Measurements from ENCODE around the gene ETV4.

ETV4 gene

DNA sequence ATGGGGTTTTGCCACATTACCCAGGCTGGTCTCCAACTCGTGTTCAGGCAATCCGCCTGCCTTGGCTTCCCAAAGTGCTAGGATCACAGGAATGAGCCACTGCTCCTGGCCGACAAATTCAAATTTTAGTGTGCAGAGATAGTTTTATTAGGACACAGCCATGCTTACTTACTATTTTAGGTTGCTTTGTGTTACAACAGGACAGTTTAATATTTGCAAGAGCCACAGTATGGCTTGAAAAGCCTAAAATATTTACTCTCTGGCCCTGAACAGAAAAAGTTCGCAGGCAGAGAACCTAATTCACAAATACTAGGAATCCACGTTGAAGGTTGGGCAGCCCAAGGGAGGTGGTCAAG is 12.6 kb upstream of the ETV4 start:
- no peak overlapping the region for H3K4me3 ChIP-seq (ENCODE audit: low read depth, low read length, poor library complexity, severe bottlenecking)
- H3K36me3 ChIP-seq (ENCODE audit: insufficient read depth, low read length) = no peaks in the 10 kb centered on the region
- no peaks in the 10 kb centered on the region for H3K9me2 ChIP-seq (ENCODE audit: low read depth, low read length)
- no peak overlapping the region for H2AFZ ChIP-seq (ENCODE audit: low read length)
- H3K27ac ChIP-seq (ENCODE audit: low read depth, low read length, poor library complexity, severe bottlenecking) = no peak overlapping the region
- H3K27me3 ChIP-seq (ENCODE audit: insufficient read depth, low read length) = peaks cover 3% of the 10 kb centered on the region; the same call in 1 of the 2 replicates
- no peaks in the 10 kb centered on the region for H3K79me2 ChIP-seq (ENCODE audit: insufficient read depth, low read length)
- no peak overlapping the region for H3K4me2 ChIP-seq (ENCODE audit: low read length)
- no peak for TF ChIP-seq EZH2 (IDR thresholded peaks at IDR 0.05; ENCODE audit: borderline replicate concordance, low read length)
- no peaks in the 10 kb centered on the region for H3F3A ChIP-seq (ENCODE audit: insufficient read depth, low read length)
- H3K9me3 ChIP-seq (ENCODE audit: low read length) = no peaks in the 10 kb centered on the region
- H4K20me1 ChIP-seq (ENCODE audit: insufficient read depth, low read length) = no peaks in the 10 kb centered on the region
- H3K4me1 ChIP-seq (ENCODE audit: insufficient read depth, low read length, severe bottlenecking) = no peaks in the 10 kb centered on the region
- H3K9ac ChIP-seq (ENCODE audit: low read length) = no peak overlapping the region

DNA sequence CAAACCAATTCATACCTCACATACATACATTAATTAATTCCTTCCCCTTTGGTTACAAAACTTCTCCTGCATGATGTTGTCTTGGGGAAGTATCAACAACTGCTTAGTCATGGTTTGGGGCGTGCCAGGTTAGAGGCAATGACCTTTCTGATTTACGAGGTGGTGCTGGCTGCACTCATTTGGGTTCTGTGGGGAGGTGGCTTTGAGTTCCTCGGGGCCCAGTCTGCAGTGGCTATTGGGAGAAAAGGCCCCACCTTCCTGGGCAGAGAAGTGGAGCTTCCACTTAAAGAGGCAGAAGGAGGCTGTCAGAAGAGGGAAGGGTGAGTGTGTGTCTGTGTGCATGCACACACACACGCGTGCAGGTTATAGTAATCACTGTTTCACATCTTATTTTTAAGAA is 10.2 kb upstream of the ETV4 start:
- Histone ChIP-seq H3K4me2 (ENCODE audit: low read length) (no peak overlapping the region), H3K4me3 (ENCODE audit: low read depth, low read length, poor library complexity, severe bottlenecking) (no peak overlapping the region), H3K27me3 (ENCODE audit: insufficient read depth, low read length) (peaks cover 3% of the 10 kb centered on the region; the same call in 1 of the 2 replicates), H3K36me3 (ENCODE audit: insufficient read depth, low read length) (no peaks in the 10 kb centered on the region), H2AFZ (ENCODE audit: low read length) (no peak overlapping the region), H4K20me1 (ENCODE audit: insufficient read depth, low read length) (no peaks in the 10 kb centered on the region), H3F3A (ENCODE audit: insufficient read depth, low read length) (no peaks in the 10 kb centered on the region), H3K27ac (ENCODE audit: low read depth, low read length, poor library complexity, severe bottlenecking) (no peak overlapping the region), H3K4me1 (ENCODE audit: insufficient read depth, low read length, severe bottlenecking) (no peaks in the 10 kb centered on the region), H3K9me3 (ENCODE audit: low read length) (no peaks in the 10 kb centered on the region), H3K79me2 (ENCODE audit: insufficient read depth, low read length) (no peaks in the 10 kb centered on the region), H3K9me2 (ENCODE audit: low read depth, low read length) (no peaks in the 10 kb centered on the region), H3K9ac (ENCODE audit: low read length) (no peak overlapping the region)
- TF ChIP-seq, protein P1, sequence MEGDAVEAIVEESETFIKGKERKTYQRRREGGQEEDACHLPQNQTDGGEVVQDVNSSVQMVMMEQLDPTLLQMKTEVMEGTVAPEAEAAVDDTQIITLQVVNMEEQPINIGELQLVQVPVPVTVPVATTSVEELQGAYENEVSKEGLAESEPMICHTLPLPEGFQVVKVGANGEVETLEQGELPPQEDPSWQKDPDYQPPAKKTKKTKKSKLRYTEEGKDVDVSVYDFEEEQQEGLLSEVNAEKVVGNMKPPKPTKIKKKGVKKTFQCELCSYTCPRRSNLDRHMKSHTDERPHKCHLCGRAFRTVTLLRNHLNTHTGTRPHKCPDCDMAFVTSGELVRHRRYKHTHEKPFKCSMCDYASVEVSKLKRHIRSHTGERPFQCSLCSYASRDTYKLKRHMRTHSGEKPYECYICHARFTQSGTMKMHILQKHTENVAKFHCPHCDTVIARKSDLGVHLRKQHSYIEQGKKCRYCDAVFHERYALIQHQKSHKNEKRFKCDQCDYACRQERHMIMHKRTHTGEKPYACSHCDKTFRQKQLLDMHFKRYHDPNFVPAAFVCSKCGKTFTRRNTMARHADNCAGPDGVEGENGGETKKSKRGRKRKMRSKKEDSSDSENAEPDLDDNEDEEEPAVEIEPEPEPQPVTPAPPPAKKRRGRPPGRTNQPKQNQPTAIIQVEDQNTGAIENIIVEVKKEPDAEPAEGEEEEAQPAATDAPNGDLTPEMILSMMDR (IDR thresholded peaks at IDR 0.05; ENCODE audit: low read length) = no peak
- TF ChIP-seq EZH2 (IDR thresholded peaks at IDR 0.05; ENCODE audit: borderline replicate concordance, low read length) = no peak

DNA sequence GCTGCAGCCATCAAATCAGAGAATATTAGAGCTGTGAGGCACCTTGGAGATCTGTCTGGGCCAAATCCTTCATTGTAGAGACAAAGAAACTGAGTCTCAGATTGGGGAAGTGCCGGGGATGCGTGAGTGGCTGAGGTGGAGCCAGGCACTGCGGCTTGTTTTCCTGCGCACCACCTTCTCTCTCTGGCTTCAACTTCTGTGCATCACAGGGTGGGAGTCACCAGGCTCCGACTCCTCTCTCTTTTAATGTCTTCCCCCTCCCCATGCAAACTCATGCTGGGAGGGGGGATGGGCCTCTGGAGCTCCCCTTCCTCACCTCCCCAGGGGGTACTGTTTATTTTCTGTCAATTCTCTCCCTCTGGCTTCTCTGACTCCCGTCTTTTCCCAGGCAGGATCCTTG is 8.7 kb upstream of the ETV4 start:
- Histone ChIP-seq H3K9me2 (ENCODE audit: low read depth, low read length) (no peaks in the 10 kb centered on the region), H2AFZ (ENCODE audit: low read length) (no peak overlapping the region), H3K36me3 (ENCODE audit: insufficient read depth, low read length) (no peaks in the 10 kb centered on the region), H3K79me2 (ENCODE audit: insufficient read depth, low read length) (no peaks in the 10 kb centered on the region), H3K9ac (ENCODE audit: low read length) (no peak overlapping the region), H3K4me3 (ENCODE audit: low read depth, low read length, poor library complexity, severe bottlenecking) (no peak overlapping the region), H3K9me3 (ENCODE audit: low read length) (no peaks in the 10 kb centered on the region), H3F3A (ENCODE audit: insufficient read depth, low read length) (no peaks in the 10 kb centered on the region), H4K20me1 (ENCODE audit: insufficient read depth, low read length) (no peaks in the 10 kb centered on the region), H3K27me3 (ENCODE audit: insufficient read depth, low read length) (0 out of 2 replicates have a peak, but pooled peaks cover 3% of the 10 kb centered on the region), H3K27ac (ENCODE audit: low read depth, low read length, poor library complexity, severe bottlenecking) (no peak overlapping the region), H3K4me1 (ENCODE audit: insufficient read depth, low read length, severe bottlenecking) (no peaks in the 10 kb centered on the region), H3K4me2 (ENCODE audit: low read length) (no peak overlapping the region)
- TF ChIP-seq, protein P1 (IDR thresholded peaks at IDR 0.05; ENCODE audit: low read length) = no peak

DNA sequence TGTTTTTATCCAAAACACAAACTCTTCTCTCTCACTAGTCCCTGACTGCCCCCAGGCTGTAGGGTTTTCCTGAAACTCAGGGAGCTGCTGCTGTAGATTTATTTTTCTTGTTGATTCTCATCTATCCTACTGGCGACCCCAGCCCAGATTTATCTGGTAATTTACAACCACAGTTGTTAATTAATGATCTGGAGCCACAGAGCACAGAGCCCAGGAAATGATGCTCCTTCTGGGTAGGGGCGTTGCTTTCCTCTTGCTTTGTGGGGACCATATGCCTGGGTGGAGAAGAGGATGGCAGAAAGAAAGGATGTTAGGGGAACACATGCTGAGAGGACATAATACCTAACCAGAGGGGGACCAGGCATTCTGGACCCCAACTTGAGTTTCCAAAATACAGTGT is 7.4 kb upstream of the ETV4 start:
- 0 out of 2 replicates have a peak, but pooled peaks cover 3% of the 10 kb centered on the region for H3K27me3 ChIP-seq (ENCODE audit: insufficient read depth, low read length)
- H3K9me2 ChIP-seq (ENCODE audit: low read depth, low read length) = no peaks in the 10 kb centered on the region
- no peaks in the 10 kb centered on the region for H3K36me3 ChIP-seq (ENCODE audit: insufficient read depth, low read length)
- H3K9me3 ChIP-seq (ENCODE audit: low read length) = no peaks in the 10 kb centered on the region
- H2AFZ ChIP-seq (ENCODE audit: low read length) = no peak overlapping the region
- no peaks in the 10 kb centered on the region for H4K20me1 ChIP-seq (ENCODE audit: insufficient read depth, low read length)
- H3K4me2 ChIP-seq (ENCODE audit: low read length) = no peak overlapping the region
- no peaks in the 10 kb centered on the region for H3K79me2 ChIP-seq (ENCODE audit: insufficient read depth, low read length)
- no peaks in the 10 kb centered on the region for H3K4me1 ChIP-seq (ENCODE audit: insufficient read depth, low read length, severe bottlenecking)
- TF ChIP-seq, protein P1 (IDR thresholded peaks at IDR 0.05; ENCODE audit: low read length) = no peak
- no peak for TF ChIP-seq EZH2 (IDR thresholded peaks at IDR 0.05; ENCODE audit: borderline replicate concordance, low read length)
- H3K4me3 ChIP-seq (ENCODE audit: low read depth, low read length, poor library complexity, severe bottlenecking) = no peak overlapping the region
- H3K27ac ChIP-seq (ENCODE audit: low read depth, low read length, poor library complexity, severe bottlenecking) = no peak overlapping the region
- no peaks in the 10 kb centered on the region for H3F3A ChIP-seq (ENCODE audit: insufficient read depth, low read length)
- no peak overlapping the region for H3K9ac ChIP-seq (ENCODE audit: low read length)

Data from OCI-LY1 (cell line).